H1 (cell line): ENCODE measurements around the gene MARK1.

Experiments
- KDM1A ChIP-seq: fragments of 200-600, 300-600 bp; sonication (generic); IDR thresholded peaks from 2 replicates; pipeline ENCODE4 v1.7.1; 2016; ENCODE audit warnings: mild to moderate bottlenecking, low read length, borderline replicate concordance
- TF ChIP-seq, protein P1 (sequence below), 3 experiments: IDR thresholded peaks; 1 replicate in 2 of 3; 2 replicates in 1 of 3; pipeline versions ENCODE4 v1.5.1 to v1.6.1; 2011; ENCODE audit warnings: low read length in 3 of 3, mild to moderate bottlenecking in 3 of 3, inconsistent platforms in 2 of 3, low read depth in 1 of 3, moderate library complexity in 1 of 3; ENCODE audit not compliant: insufficient read depth in 1 of 3; ENCODE audit errors: control extremely low read depth in 1 of 3

DNA sequence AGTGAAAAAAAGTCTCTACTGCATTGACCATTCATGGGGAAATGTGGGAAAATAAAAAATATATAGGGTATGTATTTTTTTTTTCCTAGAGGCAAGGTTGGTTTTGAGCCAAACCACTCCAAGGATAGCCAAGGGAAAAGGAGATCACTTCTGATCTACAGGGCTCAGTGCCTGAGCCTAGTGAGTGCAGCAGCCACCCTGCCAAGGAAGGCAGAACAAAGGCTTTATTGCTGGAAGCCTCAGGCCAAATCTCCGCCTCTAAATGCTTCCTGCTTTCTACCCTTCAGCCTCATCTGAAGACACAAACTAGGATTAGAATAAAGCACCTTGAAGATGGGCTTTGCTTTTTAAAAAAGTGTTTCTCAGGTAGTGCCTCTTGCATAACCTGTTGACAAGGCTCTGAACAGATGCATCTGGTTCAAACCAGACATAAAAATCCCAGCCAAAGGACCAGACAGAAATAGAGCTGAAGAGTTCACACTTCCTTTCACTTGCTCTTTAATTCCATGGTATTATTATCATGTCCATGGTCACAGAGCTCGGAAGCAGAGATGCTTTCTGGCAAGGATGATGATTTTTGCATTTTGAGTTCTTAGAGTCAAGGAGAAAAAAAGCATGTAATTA, 172.7 kb downstream of the MARK1 start:
- TF ChIP-seq KDM1A: no peak
- TF ChIP-seq, protein P1, sequence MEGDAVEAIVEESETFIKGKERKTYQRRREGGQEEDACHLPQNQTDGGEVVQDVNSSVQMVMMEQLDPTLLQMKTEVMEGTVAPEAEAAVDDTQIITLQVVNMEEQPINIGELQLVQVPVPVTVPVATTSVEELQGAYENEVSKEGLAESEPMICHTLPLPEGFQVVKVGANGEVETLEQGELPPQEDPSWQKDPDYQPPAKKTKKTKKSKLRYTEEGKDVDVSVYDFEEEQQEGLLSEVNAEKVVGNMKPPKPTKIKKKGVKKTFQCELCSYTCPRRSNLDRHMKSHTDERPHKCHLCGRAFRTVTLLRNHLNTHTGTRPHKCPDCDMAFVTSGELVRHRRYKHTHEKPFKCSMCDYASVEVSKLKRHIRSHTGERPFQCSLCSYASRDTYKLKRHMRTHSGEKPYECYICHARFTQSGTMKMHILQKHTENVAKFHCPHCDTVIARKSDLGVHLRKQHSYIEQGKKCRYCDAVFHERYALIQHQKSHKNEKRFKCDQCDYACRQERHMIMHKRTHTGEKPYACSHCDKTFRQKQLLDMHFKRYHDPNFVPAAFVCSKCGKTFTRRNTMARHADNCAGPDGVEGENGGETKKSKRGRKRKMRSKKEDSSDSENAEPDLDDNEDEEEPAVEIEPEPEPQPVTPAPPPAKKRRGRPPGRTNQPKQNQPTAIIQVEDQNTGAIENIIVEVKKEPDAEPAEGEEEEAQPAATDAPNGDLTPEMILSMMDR (IDR thresholded peaks at IDR 0.05; ENCODE audit: control extremely low read depth in 1 of 3, insufficient read depth in 1 of 3, low read depth in 1 of 3, low read length in 3 of 3): no peak
